Heart right ventricle (tissue), 16 donors: ENCODE measurements around the gene SOX18. TPM values are rescaled to one million over a fixed set of nuclear protein-coding genes. Genes with fewer than 3 reads are reported as not detected.

Source experiments
- ATAC-seq, 8 donors: fragments of 200-7000 bp; cut with Tn5 transposase; one replicate each; pipeline ENCODE4 v1.9.1; 2020; ENCODE audit warnings: mild to moderate bottlenecking in 8 of 8, moderate library complexity in 8 of 8, moderate number of reproducible peaks in 1 of 8
- DNase-seq, 2 donors: peaks; one replicate each; pipeline ENCODE4 v3.0.0-alpha.2; 2020
- H3K27ac ChIP-seq, 10 donors: fragments of 200-600 bp; sonication (generic) in 2 of 10; one replicate each; pipeline versions ENCODE4 v1.5.0 to v1.8.0; 2020 to 2022; ENCODE audit warnings: mild to moderate bottlenecking in 3 of 10
- H3K27me3 ChIP-seq, 7 donors: fragments of 200-600 bp; one replicate each; pipeline ENCODE4 v1.8.0; 2021 to 2022; ENCODE audit warnings: mild to moderate bottlenecking in 2 of 7
- H3K36me3 ChIP-seq, 9 donors: fragments of 200-600 bp; sonication (generic) in 1 of 9; one replicate each; pipeline versions ENCODE4 v1.5.0 to v1.8.0; 2020 to 2022; ENCODE audit warnings: mild to moderate bottlenecking in 2 of 9
- H3K4me1 ChIP-seq, 9 donors: fragments of 200-600 bp; sonication (generic) in 1 of 9; one replicate each; pipeline versions ENCODE4 v1.5.0 to v1.8.0; 2020 to 2022; ENCODE audit warnings: mild to moderate bottlenecking in 4 of 9
- H3K4me3 ChIP-seq, 10 donors: fragments of 200-600 bp; sonication (generic) in 2 of 10; one replicate each; pipeline versions ENCODE4 v1.5.0 to v1.8.0; 2020 to 2022; ENCODE audit warnings: mild to moderate bottlenecking in 7 of 10, moderate library complexity in 2 of 10
- H3K9me3 ChIP-seq, 11 donors: fragments of 200-600 bp in 10 of 11; sonication (generic) in 2 of 11; one replicate each; pipeline versions ENCODE4 v1.5.0 to v1.8.0; 2013 to 2022; ENCODE audit warnings: mild to moderate bottlenecking in 2 of 11, control low read depth in 1 of 11, moderate library complexity in 1 of 11
- CTCF ChIP-seq, 9 donors: fragments of 200-600 bp; sonication (generic) in 2 of 9; IDR thresholded peaks; one replicate each; pipeline versions ENCODE4 v1.5.0 to v1.8.0; 2021 to 2022; ENCODE audit warnings: antibody characterized with exemption in 9 of 9, mild to moderate bottlenecking in 5 of 9, moderate library complexity in 1 of 9
- WGBS, 2 donors: extraction: QIAGEN DNeasy Blood & Tissue Kit; methylation state at CpG; one replicate each; pipeline ENCODE4 v1.1.7; 2013; ENCODE audit warnings: inconsistent platforms in 1 of 2; 5-methylcytosine and 5-hydroxymethylcytosine counted together
- intact Hi-C, 10 donors: fragments of 100-400 bp; cut with DNase I; formaldehyde crosslinking; loops; one replicate each; pipeline versions ENCODE4 v1.11.1 to v1.14.2; 2022
- polyA plus RNA-seq, 2 donors: library from polyadenylated mRNA; stranded (reverse); fragments of 200-250 nt; gene quantifications; one replicate each; pipeline ENCODE4 v1.2.3, GENCODE V29; 2013
- total RNA-seq, 10 donors: library from RNA; stranded (reverse); fragmentation: NEBNext Ultra II Directional in 3 of 10; extraction: Animal tissue kit (Norgen Biotek cat#: 25700) in 3 of 10; gene quantifications; one replicate each; pipeline versions ENCODE4 v1.2.1 to v1.2.4, GENCODE V29; 2021 to 2023
- donor health status: Arrhythmogenic right ventricular cardiomyopathy.
- donor health status: ischemic (EF 13 %, LVEDD 7.1; RV severe dilation, severe dysfunction).
- donor health status: healthy with polysubstance abuse.
- donor health status: DM: no; HTN: yes; CAD: no.
- donor health status: DM: no; HTN: no; CAD: no.
- donor health status: ischemic (EF 25% LVEDD 6.9; RV normal size, moderate dysfunction).
- donor health status: ischemic (EF 25% LVEDD 5.7; RV mildly dilated, moderate dysfunction).
- donor health status: healthy.
- donor health status: DM: yes; HTN: yes; CAD: no.
- donor health status: Ischemic cardiomyopathy.
- donor health status: ischemic (EF 35%, LVEDD 5.7; RV mildly dilated, moderate dysfunction).
- donor health status: nonischemic (EF 11% LVEDD 7.7; RV severe dilation, severe dysfunction).
- donor health status: DM: yes; HTN: yes; CAD: no.
- donor health status: PGD.
- donor health status: ischemic (EF 29% LVEDD 5.4; RV normal size, mild dysfunction).
- donor health status: nonischemic (EF 23%, LVEDD 6.1; RV moderate dilation, normal function).

Gene SOX18
- total and polyA plus RNA-seq, 12 donors: 23.5 to 129 (median 51.9) TPM

GRCh38 chr20:64051033-64051452, 1.6 kb upstream of the SOX18 start:
- H3K4me3 ChIP-seq: peak overlapping the region in 9 of 10 donors; percentile 18 to 78 (median 61)
- peak overlapping the region; percentile 77 to 98 (median 92) for H3K27ac ChIP-seq
- ATAC-seq (no peak), DNase-seq (no peak)
- H3K36me3 ChIP-seq: peaks cover 0 to 26% (median 5%) of the 10 kb centered on the region in 9 donors
- 66 to 71% methylated on average over 11 of the region's 11 CpGs for WGBS, 2 donors
- H3K4me1 ChIP-seq: peaks cover 6 to 59% (median 35%) of the 10 kb centered on the region in 9 donors
- no peaks in the 10 kb centered on the region for H3K9me3 ChIP-seq
- H3K27me3 ChIP-seq: peaks cover 6 to 87% (median 48%) of the 10 kb centered on the region in 7 donors
- no peak for TF ChIP-seq CTCF (IDR thresholded peaks at IDR 0.05)
- intact Hi-C loops: loop anchor here in 2 of 10 donors (5.0 to 10.0 kb wide), 2 partner anchors 364 to 416 kb away; no protein-coding TSS in a partner anchor

- peaks cover 6 to 85% (median 48%) of the 10 kb centered on the region in 7 donors for H3K27me3 ChIP-seq
- peak overlapping the region; percentile 77 to 98 (median 92) for H3K27ac ChIP-seq
- 61 to 67% methylated on average over 23 of the region's 23 CpGs for WGBS, 2 donors
- no peak for DNase-seq
- H3K36me3 ChIP-seq: peaks cover 0 to 26% (median 5%) of the 10 kb centered on the region in 9 donors
- H3K4me1 ChIP-seq: peaks cover 6 to 55% (median 32%) of the 10 kb centered on the region in 9 donors
- peak in 6 of 8 donors; percentile 3 to 22 (median 9) for ATAC-seq
- peak in 4 of 9 donors; percentile 9 to 28 (median 17) for TF ChIP-seq CTCF (IDR thresholded peaks at IDR 0.05)
- intact Hi-C loops: loop anchor here in 2 of 10 donors (5.0 to 10.0 kb wide), 2 partner anchors 363 to 416 kb away; no protein-coding TSS in a partner anchor
- peak overlapping the region; percentile 32 to 78 (median 60) for H3K4me3 ChIP-seq
- no peaks in the 10 kb centered on the region for H3K9me3 ChIP-seq
These were observed 1.0 kb upstream of the SOX18 start for GRCh38 chr20:64050261-64051032.

GRCh38 chr20:64049878-64050260, 430 bp upstream of the SOX18 start:
- Histone ChIP-seq H3K4me1 (peaks cover 3 to 55% (median 26%) of the 10 kb centered on the region in 9 donors), H3K27ac (peak overlapping the region; percentile 77 to 98 (median 92)), H3K9me3 (no peaks in the 10 kb centered on the region), H3K4me3 (peak overlapping the region; percentile 32 to 78 (median 60)), H3K27me3 (peaks cover 6 to 85% (median 54%) of the 10 kb centered on the region in 7 donors), H3K36me3 (peaks cover 0 to 26% (median 5%) of the 10 kb centered on the region in 9 donors)
- DNase-seq (peak; percentile 50 to 64), ATAC-seq (peak in 6 of 8 donors; percentile 4 to 35 (median 18))
- 19 to 24% methylated on average over 16 of the region's 16 CpGs for WGBS, 2 donors
- intact Hi-C loops: loop anchor here in 2 of 10 donors (5.0 to 10.0 kb wide), 2 partner anchors 363 to 415 kb away; no protein-coding TSS in a partner anchor
- no peak for TF ChIP-seq CTCF (IDR thresholded peaks at IDR 0.05)

GRCh38 chr20:64048402-64049044, 916 bp downstream of the SOX18 start:
- Histone ChIP-seq H3K4me1 (peaks cover 0 to 46% (median 25%) of the 10 kb centered on the region in 9 donors), H3K27me3 (peaks cover 6 to 87% (median 51%) of the 10 kb centered on the region in 7 donors), H3K27ac (peak overlapping the region; percentile 74 to 93 (median 84)), H3K36me3 (peaks cover 0 to 26% (median 5%) of the 10 kb centered on the region in 9 donors), H3K9me3 (no peaks in the 10 kb centered on the region), H3K4me3 (peak overlapping the region; percentile 55 to 78 (median 64))
- intact Hi-C loops: no loop called here
- TF ChIP-seq CTCF (IDR thresholded peaks at IDR 0.05): no peak
- 3 to 7% methylated on average over 98 to 99 of the region's 101 CpGs for WGBS, 2 donors
- DNase-seq (no peak), ATAC-seq (no peak)
